ENCODE results near the gene RORC. TPM values are rescaled to one million over a fixed set of nuclear protein-coding genes. Genes with fewer than 3 reads are reported as not detected.

The RORC gene
- total RNA-seq, 1 experiment from 2014 or later = 0.44 TPM

DNA sequence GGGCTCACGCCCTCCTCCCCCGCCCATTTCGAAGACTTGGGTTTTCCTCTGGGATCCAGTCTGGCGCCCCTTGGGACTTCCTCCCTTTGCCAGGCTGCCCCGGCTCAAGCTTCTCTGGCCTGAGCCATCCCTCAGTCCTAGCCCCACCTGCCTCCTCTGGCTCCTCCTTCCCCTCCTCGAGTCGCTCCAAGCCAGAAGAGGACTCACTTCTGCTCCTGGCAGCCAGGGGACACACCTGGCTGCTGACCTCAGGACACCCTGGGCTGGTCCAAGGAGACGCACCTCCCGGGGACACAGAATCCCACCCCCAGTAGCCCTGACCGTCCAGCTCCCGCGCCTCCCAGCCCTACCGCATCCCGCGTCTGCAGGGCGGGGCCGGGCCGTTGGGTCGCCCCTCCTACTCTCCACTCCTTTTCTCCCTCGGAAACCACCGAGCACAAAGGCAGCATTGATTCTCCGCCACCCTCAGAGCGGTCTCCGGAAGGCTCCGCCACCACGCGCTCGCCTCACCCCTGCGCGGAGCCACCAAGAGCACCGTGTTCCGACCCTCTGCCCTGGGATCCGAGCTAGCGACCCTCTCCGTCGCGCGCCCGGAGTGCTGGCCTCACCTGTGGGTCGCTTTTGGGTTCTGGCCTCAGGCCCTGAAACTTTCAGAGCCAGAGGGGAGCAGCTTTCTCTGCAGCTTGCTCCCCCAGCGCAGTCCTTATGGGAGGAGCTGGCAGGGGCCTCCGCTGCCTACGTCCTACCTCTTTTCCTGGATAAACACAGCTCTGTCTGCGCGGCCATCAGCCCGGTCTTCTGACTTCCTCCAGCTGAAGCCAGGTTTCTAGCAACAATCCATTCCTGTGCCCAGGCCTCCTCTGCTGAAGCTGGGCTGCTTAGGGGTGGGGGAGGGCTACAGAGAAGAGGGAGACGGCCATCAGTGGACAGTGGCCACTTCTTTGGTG is 8.1 kb upstream of the RORC start, which contains the start of gene C2CD4D (continued):
- TF ChIP-seq ZNF425 (CRISPR knock-in tag; conservative IDR thresholded peaks at IDR 0.05) (no peak), ZNF671 (CRISPR knock-in tag; IDR thresholded peaks at IDR 0.05) (no peak), OVOL2 (CRISPR knock-in tag; IDR thresholded peaks at IDR 0.05; ENCODE audit: borderline replicate concordance) (no peak), SP1 (CRISPR knock-in tag; conservative IDR thresholded peaks at IDR 0.05) (peak; percentile 85), ETV6 (CRISPR knock-in tag; IDR thresholded peaks at IDR 0.05) (peak; percentile 33; the same call in 1 of the 2 replicates), GTF2I (CRISPR knock-in tag; conservative IDR thresholded peaks at IDR 0.05) (no peak), RELA (CRISPR knock-in tag; IDR thresholded peaks at IDR 0.05; ENCODE audit: borderline replicate concordance) (no peak), GRHL2 (CRISPR knock-in tag; IDR thresholded peaks at IDR 0.05; ENCODE audit: insufficient replicate concordance, severe bottlenecking) (no peak), ZNF138 (CRISPR knock-in tag; conservative IDR thresholded peaks at IDR 0.05) (0 out of 2 replicates have a peak, but pooled peaks have one; percentile 36), FOXJ3 (CRISPR knock-in tag; IDR thresholded peaks at IDR 0.05; ENCODE audit: borderline replicate concordance) (no peak), ELF4 (CRISPR knock-in tag; IDR thresholded peaks at IDR 0.05; ENCODE audit: low read depth) (no peak), PRDM15 (CRISPR knock-in tag; IDR thresholded peaks at IDR 0.05) (no peak), SOX15 (CRISPR knock-in tag; IDR thresholded peaks at IDR 0.05) (no peak), IRF1 (CRISPR knock-in tag; IDR thresholded peaks at IDR 0.05) (no peak), PREB (CRISPR knock-in tag; IDR thresholded peaks at IDR 0.05; ENCODE audit: borderline replicate concordance) (no peak), KAT7 (CRISPR knock-in tag; IDR thresholded peaks at IDR 0.05; ENCODE audit: borderline replicate concordance) (no peak), CDX4 (CRISPR knock-in tag; IDR thresholded peaks at IDR 0.05; ENCODE audit: borderline replicate concordance) (no peak)
- TF ChIP-seq, protein P1, sequence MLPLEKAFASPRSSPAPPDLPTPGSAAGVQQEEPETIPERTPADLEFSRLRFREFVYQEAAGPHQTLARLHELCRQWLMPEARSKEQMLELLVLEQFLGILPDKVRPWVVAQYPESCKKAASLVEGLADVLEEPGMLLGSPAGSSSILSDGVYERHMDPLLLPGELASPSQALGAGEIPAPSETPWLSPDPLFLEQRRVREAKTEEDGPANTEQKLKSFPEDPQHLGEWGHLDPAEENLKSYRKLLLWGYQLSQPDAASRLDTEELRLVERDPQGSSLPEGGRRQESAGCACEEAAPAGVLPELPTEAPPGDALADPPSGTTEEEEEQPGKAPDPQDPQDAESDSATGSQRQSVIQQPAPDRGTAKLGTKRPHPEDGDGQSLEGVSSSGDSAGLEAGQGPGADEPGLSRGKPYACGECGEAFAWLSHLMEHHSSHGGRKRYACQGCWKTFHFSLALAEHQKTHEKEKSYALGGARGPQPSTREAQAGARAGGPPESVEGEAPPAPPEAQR (CRISPR knock-in tag; IDR thresholded peaks at IDR 0.05) = no peak
- TF ChIP-seq, protein P2, sequence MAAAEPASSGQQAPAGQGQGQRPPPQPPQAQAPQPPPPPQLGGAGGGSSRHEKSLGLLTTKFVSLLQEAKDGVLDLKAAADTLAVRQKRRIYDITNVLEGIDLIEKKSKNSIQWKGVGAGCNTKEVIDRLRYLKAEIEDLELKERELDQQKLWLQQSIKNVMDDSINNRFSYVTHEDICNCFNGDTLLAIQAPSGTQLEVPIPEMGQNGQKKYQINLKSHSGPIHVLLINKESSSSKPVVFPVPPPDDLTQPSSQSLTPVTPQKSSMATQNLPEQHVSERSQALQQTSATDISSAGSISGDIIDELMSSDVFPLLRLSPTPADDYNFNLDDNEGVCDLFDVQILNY (CRISPR knock-in tag; IDR thresholded peaks at IDR 0.05) = peak; percentile 63; the same call in 1 of the 2 replicates
- TF ChIP-seq, protein P3, sequence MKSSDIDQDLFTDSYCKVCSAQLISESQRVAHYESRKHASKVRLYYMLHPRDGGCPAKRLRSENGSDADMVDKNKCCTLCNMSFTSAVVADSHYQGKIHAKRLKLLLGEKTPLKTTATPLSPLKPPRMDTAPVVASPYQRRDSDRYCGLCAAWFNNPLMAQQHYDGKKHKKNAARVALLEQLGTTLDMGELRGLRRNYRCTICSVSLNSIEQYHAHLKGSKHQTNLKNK (CRISPR knock-in tag; IDR thresholded peaks at IDR 0.05) = no peak
- TF ChIP-seq, protein P4, sequence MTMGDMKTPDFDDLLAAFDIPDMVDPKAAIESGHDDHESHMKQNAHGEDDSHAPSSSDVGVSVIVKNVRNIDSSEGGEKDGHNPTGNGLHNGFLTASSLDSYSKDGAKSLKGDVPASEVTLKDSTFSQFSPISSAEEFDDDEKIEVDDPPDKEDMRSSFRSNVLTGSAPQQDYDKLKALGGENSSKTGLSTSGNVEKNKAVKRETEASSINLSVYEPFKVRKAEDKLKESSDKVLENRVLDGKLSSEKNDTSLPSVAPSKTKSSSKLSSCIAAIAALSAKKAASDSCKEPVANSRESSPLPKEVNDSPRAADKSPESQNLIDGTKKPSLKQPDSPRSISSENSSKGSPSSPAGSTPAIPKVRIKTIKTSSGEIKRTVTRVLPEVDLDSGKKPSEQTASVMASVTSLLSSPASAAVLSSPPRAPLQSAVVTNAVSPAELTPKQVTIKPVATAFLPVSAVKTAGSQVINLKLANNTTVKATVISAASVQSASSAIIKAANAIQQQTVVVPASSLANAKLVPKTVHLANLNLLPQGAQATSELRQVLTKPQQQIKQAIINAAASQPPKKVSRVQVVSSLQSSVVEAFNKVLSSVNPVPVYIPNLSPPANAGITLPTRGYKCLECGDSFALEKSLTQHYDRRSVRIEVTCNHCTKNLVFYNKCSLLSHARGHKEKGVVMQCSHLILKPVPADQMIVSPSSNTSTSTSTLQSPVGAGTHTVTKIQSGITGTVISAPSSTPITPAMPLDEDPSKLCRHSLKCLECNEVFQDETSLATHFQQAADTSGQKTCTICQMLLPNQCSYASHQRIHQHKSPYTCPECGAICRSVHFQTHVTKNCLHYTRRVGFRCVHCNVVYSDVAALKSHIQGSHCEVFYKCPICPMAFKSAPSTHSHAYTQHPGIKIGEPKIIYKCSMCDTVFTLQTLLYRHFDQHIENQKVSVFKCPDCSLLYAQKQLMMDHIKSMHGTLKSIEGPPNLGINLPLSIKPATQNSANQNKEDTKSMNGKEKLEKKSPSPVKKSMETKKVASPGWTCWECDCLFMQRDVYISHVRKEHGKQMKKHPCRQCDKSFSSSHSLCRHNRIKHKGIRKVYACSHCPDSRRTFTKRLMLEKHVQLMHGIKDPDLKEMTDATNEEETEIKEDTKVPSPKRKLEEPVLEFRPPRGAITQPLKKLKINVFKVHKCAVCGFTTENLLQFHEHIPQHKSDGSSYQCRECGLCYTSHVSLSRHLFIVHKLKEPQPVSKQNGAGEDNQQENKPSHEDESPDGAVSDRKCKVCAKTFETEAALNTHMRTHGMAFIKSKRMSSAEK (CRISPR knock-in tag; IDR thresholded peaks at IDR 0.05; ENCODE audit: borderline replicate concordance) = no peak

Data from WTC11 (cell line).